Measurements from ENCODE around the gene PRXL2C.

- TF ChIP-seq EZH2 (IDR thresholded peaks at IDR 0.05) = no peak
- TF ChIP-seq POLR2AphosphoS5 (IDR thresholded peaks at IDR 0.05; ENCODE audit: borderline replicate concordance, low read depth, low read length) = no peak
These were observed 36.0 kb downstream of the PRXL2C start for GRCh38 chr9:96619124-96619465.

All from SK-N-MC (cell line).